GM19043 (cell line): Measurements from ENCODE around the gene GNS.
A peak's percentile ranks its signal among the peaks of the same experiment; 100 is the strongest.
"Not testable (repeated sequence)": the region's sequence is repeated elsewhere in the genome, so short reads cannot be mapped to it uniquely, and the experiment has no call there.

ENCODE experiments used
- ATAC-seq: cut with Tn5 transposase; IDR thresholded peaks from one replicate; pipeline ENCODE4 v1.9.1; 2021; ENCODE audit warnings: low read depth; ENCODE audit not compliant: unreplicated experiment

GNS gene

GRCh38 chr12:64759035-64759894 is at the start of gene GNS:
GNS (minus strand) TSS chr12:64759406; CDS start chr12:64759276, 130 bp downstream.
- ATAC-seq, result peak; percentile 78

GRCh38 chr12:64808110-64808509 is 48.9 kb upstream of the GNS start:
- ATAC-seq, result peak; percentile 61

GRCh38 chr12:64806593-64807460 is 47.6 kb upstream of the GNS start:
- no peak for ATAC-seq

GRCh38 chr12:64806173-64806572 is 47.0 kb upstream of the GNS start:
- no peak for ATAC-seq

- ATAC-seq, result not testable (repeated sequence)
Observed at GRCh38 chr12:64802180-64802775, 43.1 kb upstream of the GNS start.

GRCh38 chr12:64801381-64801780 is 42.2 kb upstream of the GNS start:
- no peak for ATAC-seq

- ATAC-seq, result no peak
Observed at GRCh38 chr12:64800640-64801039, 41.4 kb upstream of the GNS start.

GRCh38 chr12:64798165-64798564 is 39.0 kb upstream of the GNS start:
- ATAC-seq, result no peak

GRCh38 chr12:64797156-64797555 is 38.0 kb upstream of the GNS start:
- ATAC-seq, result no peak

- ATAC-seq, result peak; percentile 75
Observed at GRCh38 chr12:64796205-64796845, 37.1 kb upstream of the GNS start.

GRCh38 chr12:64794305-64794704 is 35.1 kb upstream of the GNS start:
- no peak for ATAC-seq

GRCh38 chr12:64793610-64794009 is 34.4 kb upstream of the GNS start:
- ATAC-seq, result no peak

GRCh38 chr12:64792128-64792527 is 32.9 kb upstream of the GNS start:
- ATAC-seq, result peak; percentile 62

- no peak for ATAC-seq
Observed at GRCh38 chr12:64791036-64791435, 31.8 kb upstream of the GNS start.

- no peak for ATAC-seq
Observed at GRCh38 chr12:64790166-64790565, 31.0 kb upstream of the GNS start.

GRCh38 chr12:64785838-64786237 is 26.6 kb upstream of the GNS start:
- no peak for ATAC-seq

- ATAC-seq, result no peak
Observed at GRCh38 chr12:64782191-64782876, 23.1 kb upstream of the GNS start.

- ATAC-seq, result peak; percentile 28
Observed at GRCh38 chr12:64781280-64782190, 22.3 kb upstream of the GNS start.
